GM12873 (cell line): ENCODE measurements around the gene STAB2.

Source experiments
- CTCF ChIP-seq: IDR thresholded peaks from 2 replicates; pipeline ENCODE4 v1.5.1; 2012; ENCODE audit warnings: low read depth, mild to moderate bottlenecking, moderate library complexity, low read length, control low read depth; ENCODE audit not compliant: insufficient read depth; ENCODE audit errors: missing control alignments

STAB2 gene

GRCh38 chr12:103786201-103786600 lies 199.1 kb downstream of the STAB2 start:
- TF ChIP-seq CTCF = no peak

GRCh38 chr12:103791350-103791920 lies 204.4 kb downstream of the STAB2 start:
- TF ChIP-seq CTCF = no peak

GRCh38 chr12:103793046-103793445 lies 206.0 kb downstream of the STAB2 start:
- TF ChIP-seq CTCF = no peak

- TF ChIP-seq CTCF = no peak
Observed at GRCh38 chr12:103793512-103794045, 206.5 kb downstream of the STAB2 start.

GRCh38 chr12:103794309-103795213 lies 207.5 kb downstream of the STAB2 start:
- TF ChIP-seq CTCF = no peak

GRCh38 chr12:103798586-103798985 lies 211.5 kb downstream of the STAB2 start:
- no peak for TF ChIP-seq CTCF

- no peak for TF ChIP-seq CTCF
Observed at GRCh38 chr12:103799504-103799856, 212.4 kb downstream of the STAB2 start.
